ENCODE results near the gene DHRS7B.

DHRS7B gene

GRCh38 chr17:21157586-21158370 is 31.0 kb downstream of the DHRS7B start:
- no peak for DNase-seq

GRCh38 chr17:21160401-21160800 is 33.6 kb downstream of the DHRS7B start:
- no peak for DNase-seq

- no peak for DNase-seq
These were observed 35.0 kb downstream of the DHRS7B start for GRCh38 chr17:21161498-21162393.

- no peak for DNase-seq
These were observed 35.6 kb downstream of the DHRS7B start for GRCh38 chr17:21162394-21162775.

GRCh38 chr17:21163101-21163500 is 36.3 kb downstream of the DHRS7B start:
- DNase-seq: no peak

GRCh38 chr17:21164216-21164615 is 37.5 kb downstream of the DHRS7B start:
- DNase-seq: no peak

- no peak for DNase-seq
These were observed 37.9 kb downstream of the DHRS7B start for GRCh38 chr17:21164620-21165019.

- no peak for DNase-seq
These were observed 39.3 kb downstream of the DHRS7B start for GRCh38 chr17:21165922-21166594.

- no peak for DNase-seq
These were observed 39.9 kb downstream of the DHRS7B start for GRCh38 chr17:21166595-21167210.

GRCh38 chr17:21167303-21167702 is 40.5 kb downstream of the DHRS7B start:
- DNase-seq: no peak

GRCh38 chr17:21168555-21168865 is 41.7 kb downstream of the DHRS7B start:
- no peak for DNase-seq

GRCh38 chr17:21169496-21169895 is 42.7 kb downstream of the DHRS7B start:
- DNase-seq: no peak

GRCh38 chr17:21170809-21171208 is 44.0 kb downstream of the DHRS7B start:
- no peak for DNase-seq

GRCh38 chr17:21171309-21171922 is 44.7 kb downstream of the DHRS7B start:
- no peak for DNase-seq

GRCh38 chr17:21171970-21172510 is 45.3 kb downstream of the DHRS7B start:
- no peak for DNase-seq

- no peak for DNase-seq
These were observed 46.1 kb downstream of the DHRS7B start for GRCh38 chr17:21172846-21173245.

- no peak for DNase-seq
These were observed 46.8 kb downstream of the DHRS7B start for GRCh38 chr17:21173543-21173942.

GRCh38 chr17:21174186-21174585 is 47.4 kb downstream of the DHRS7B start:
- no peak for DNase-seq

- no peak for DNase-seq
These were observed 47.9 kb downstream of the DHRS7B start for GRCh38 chr17:21174713-21175112.

GRCh38 chr17:21176773-21177395 is 50.1 kb downstream of the DHRS7B start:
- DNase-seq: no peak

- no peak for DNase-seq
These were observed 50.6 kb downstream of the DHRS7B start for GRCh38 chr17:21177401-21177800.

Data from activated naive CD4-positive, alpha-beta T cell (primary cell).